Immature natural killer cell (primary cell): ENCODE measurements around the gene SLCO3A1. TPM values are rescaled to one million over a fixed set of nuclear protein-coding genes. Genes with fewer than 3 reads are reported as not detected.

Experiments used
- DNase-seq, 3 donors: peaks; one replicate each; pipeline ENCODE4 v3.0.0; 2022; ENCODE audit warnings: mixed read lengths in 1 of 3
- H3K27ac Mint-ChIP-seq, 6 donors: one replicate each; pipeline ENCODE4 v1.8.0; 2020; ENCODE audit warnings: mixed read lengths in 6 of 6, mild to moderate bottlenecking in 5 of 6, inconsistent platforms in 4 of 6, moderate library complexity in 3 of 6
- H3K27me3 Mint-ChIP-seq, 3 donors: one replicate each; pipeline ENCODE4 v1.8.0; 2020 to 2021; ENCODE audit warnings: low read depth in 3 of 3, mild to moderate bottlenecking in 3 of 3, mixed read lengths in 3 of 3, moderate library complexity in 3 of 3, inconsistent platforms in 1 of 3
- H3K36me3 Mint-ChIP-seq, 3 donors: one replicate each; pipeline ENCODE4 v1.8.0; 2020; ENCODE audit warnings: mixed read lengths in 3 of 3, inconsistent platforms in 2 of 3, mild to moderate bottlenecking in 2 of 3
- H3K4me1 Mint-ChIP-seq, 2 donors: one replicate each; pipeline ENCODE4 v1.8.0; 2020; ENCODE audit warnings: inconsistent platforms in 2 of 2, mild to moderate bottlenecking in 2 of 2, mixed read lengths in 2 of 2, moderate library complexity in 1 of 2
- H3K4me3 Mint-ChIP-seq, 5 donors: one replicate each; pipeline ENCODE4 v1.8.0; 2020; ENCODE audit warnings: mild to moderate bottlenecking in 5 of 5, mixed read lengths in 5 of 5, inconsistent platforms in 3 of 5, moderate library complexity in 3 of 5
- H3K9me3 Mint-ChIP-seq, 6 donors: one replicate each; pipeline ENCODE4 v1.8.0; 2020; ENCODE audit warnings: mild to moderate bottlenecking in 6 of 6, mixed read lengths in 6 of 6, inconsistent platforms in 4 of 6, moderate library complexity in 3 of 6
- polyA plus RNA-seq, 3 donors: library from polyadenylated mRNA; unstranded; fragments of 300-500 nt; fragmentation: Illumina TruSeq; gene quantifications; one replicate each; pipeline ENCODE4 v1.2.3, GENCODE V29; 2021

Gene SLCO3A1
- polyA plus RNA-seq, 3 donors from 2014 or later = 17.0 to 41.3 (median 30.2) TPM

DNA sequence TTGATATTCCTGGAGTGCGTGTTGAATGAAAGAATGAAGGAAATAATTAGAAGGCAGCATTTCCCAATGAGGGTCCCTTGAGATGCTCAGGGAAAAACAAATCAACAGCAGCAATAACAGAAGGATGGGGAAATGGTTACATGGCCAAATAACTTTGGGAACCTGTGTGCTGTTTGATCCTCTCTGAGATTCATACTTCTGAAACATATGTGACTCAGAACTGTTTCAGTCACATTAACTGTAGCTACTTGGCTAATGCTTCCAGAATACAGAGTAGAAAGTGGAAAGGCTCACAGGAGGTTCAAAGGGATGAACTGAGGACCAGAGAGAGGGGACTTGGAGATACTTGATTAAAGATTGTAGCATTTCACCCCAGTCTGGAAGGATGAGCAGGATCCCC is 258.2 kb downstream of the SLCO3A1 start:
- Mint-ChIP-seq H3K9me3 (no peaks in the 10 kb centered on the region), H3K27me3 (peaks cover 0 to 3% (median 1%) of the 10 kb centered on the region in 3 donors), H3K4me1 (peaks cover 2 to 8% of the 10 kb centered on the region in 2 donors), H3K4me3 (no peak overlapping the region), H3K27ac (no peak overlapping the region), H3K36me3 (peaks cover 0 to 6% (median 6%) of the 10 kb centered on the region in 3 donors)
- DNase-seq = no peak

DNA sequence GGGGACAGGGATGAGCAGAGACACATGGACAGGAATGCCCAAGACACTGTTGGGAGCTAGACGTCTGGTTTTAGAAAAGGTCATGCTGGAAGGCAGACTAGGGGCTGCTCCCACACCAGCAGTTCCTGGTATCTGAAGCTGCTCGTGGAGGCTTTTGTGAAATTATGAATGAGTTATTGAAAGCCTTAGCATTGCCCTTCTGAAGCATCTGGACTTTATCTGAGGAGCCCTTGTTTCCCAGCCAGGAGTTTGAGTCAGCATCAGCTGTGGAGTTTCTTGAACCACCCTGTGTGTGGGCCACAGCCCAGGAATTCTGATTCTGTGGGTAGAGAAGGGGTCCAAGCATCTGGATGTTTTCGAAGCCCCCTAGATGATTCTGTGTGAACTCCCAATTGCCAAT is 258.7 kb downstream of the SLCO3A1 start:
- Mint-ChIP-seq H3K27me3 (peaks cover 0 to 3% (median 1%) of the 10 kb centered on the region in 3 donors), H3K4me1 (peaks cover 2 to 8% of the 10 kb centered on the region in 2 donors), H3K4me3 (no peak overlapping the region), H3K9me3 (no peaks in the 10 kb centered on the region), H3K27ac (no peak overlapping the region), H3K36me3 (peaks cover 0 to 6% (median 6%) of the 10 kb centered on the region in 3 donors)
- DNase-seq = no peak

DNA sequence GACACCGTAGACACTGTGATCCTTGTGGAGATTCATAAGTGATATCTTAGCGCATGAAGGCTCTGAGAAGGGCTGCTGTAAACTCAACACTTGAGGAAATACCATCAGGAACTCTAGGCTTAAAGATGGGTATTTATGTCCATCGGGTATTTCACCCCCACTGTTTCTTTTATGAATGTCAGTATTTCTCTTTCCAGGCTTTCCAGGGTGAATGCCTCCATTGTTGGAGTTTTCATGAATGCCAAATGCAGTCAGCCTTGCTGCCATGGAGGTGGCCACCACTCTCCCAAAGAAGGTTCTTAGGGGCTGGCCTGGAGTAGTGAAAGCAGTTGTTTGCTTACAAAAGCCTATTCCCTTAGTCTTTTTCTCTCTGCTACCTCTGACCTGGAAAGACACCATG is 259.2 kb downstream of the SLCO3A1 start:
- no peak overlapping the region for H3K4me3 Mint-ChIP-seq

DNA sequence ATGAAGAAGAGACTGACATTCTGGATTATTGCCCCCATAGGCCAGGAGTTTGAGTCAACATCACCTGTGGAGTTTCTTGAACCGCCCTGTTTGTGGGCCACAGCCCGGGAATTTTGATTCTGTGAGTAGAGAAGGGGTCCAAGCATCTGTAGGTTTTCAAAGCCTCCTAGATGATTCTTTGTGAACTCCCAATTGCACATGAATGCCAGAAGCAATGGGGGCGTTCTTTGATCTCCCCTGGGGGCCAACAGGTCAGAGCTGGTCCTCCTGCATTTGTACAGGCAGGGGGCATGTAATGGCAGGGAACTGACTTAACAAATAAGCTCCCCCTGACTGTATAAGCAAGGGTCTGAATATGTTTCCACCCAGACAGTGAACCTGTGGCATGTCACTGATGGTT is 260.3 kb downstream of the SLCO3A1 start:
- Mint-ChIP-seq H3K27ac (no peak overlapping the region), H3K9me3 (no peaks in the 10 kb centered on the region), H3K4me1 (peaks cover 0 to 8% of the 10 kb centered on the region in 2 donors), H3K36me3 (peaks cover 0 to 6% (median 6%) of the 10 kb centered on the region in 3 donors), H3K27me3 (peaks cover 0 to 3% (median 1%) of the 10 kb centered on the region in 3 donors), H3K4me3 (no peak overlapping the region)
- no peak for DNase-seq

More for the DNA sequence above, 259.2 kb downstream of the SLCO3A1 start:
- DNase-seq = no peak
- Mint-ChIP-seq H3K4me1 (peaks cover 2 to 8% of the 10 kb centered on the region in 2 donors), H3K27me3 (peaks cover 0 to 3% (median 1%) of the 10 kb centered on the region in 3 donors), H3K36me3 (peaks cover 0 to 6% (median 6%) of the 10 kb centered on the region in 3 donors), H3K27ac (no peak overlapping the region), H3K9me3 (no peaks in the 10 kb centered on the region)

DNA sequence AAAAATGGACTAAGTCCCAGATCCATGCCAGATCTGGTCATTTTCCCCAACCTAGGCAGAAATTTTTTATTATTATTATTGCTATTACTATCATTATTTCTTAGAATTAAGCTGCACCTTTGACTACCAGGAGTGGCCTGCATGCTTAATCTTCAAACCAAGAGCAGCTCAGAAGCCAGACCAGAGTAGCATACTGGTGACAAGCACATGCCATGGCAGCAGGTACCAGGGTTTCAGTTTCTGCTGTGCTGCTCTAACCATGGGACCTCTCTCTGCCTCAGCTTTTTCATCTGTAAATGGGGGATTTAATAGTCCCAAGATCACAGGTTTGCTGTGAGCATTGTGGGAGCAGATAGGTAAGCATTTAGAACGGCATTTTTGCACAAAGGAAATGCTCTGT is 262.3 kb downstream of the SLCO3A1 start:
- H3K4me3 Mint-ChIP-seq = no peak overlapping the region
- no peak overlapping the region for H3K27ac Mint-ChIP-seq
- peaks cover 2 to 16% of the 10 kb centered on the region in 2 donors for H3K4me1 Mint-ChIP-seq
- H3K9me3 Mint-ChIP-seq = no peaks in the 10 kb centered on the region
- no peak for DNase-seq
- H3K27me3 Mint-ChIP-seq = peaks cover 1 to 2% (median 2%) of the 10 kb centered on the region in 3 donors
- peaks cover 4 to 13% (median 10%) of the 10 kb centered on the region in 3 donors for H3K36me3 Mint-ChIP-seq

DNA sequence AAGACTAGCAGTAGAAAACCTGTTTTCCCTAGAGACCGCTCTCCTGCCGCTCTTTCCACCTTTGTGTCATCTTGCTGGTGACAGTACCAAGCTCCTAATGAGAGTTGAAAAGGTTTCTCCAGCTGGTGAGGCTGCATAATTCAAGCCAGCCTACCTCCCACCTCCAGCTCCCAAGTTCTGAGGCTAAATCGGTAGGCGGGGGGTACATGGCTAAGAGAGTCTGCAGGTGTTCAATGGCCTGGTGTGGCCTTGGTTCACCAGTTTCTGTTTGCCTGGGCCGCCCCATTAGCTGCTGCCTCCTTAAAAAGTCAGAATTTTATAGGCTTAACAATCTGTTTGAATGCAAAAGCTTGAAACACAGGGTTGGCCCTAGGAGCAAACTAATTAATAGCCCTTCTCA is 262.8 kb downstream of the SLCO3A1 start:
- Mint-ChIP-seq H3K27ac (no peak overlapping the region), H3K27me3 (peaks cover under 1 to 2% (median 1%) of the 10 kb centered on the region in 3 donors), H3K4me1 (peaks cover 7 to 19% of the 10 kb centered on the region in 2 donors), H3K4me3 (no peak overlapping the region), H3K9me3 (peaks cover 0 to 1% (median under 1%) of the 10 kb centered on the region in 6 donors), H3K36me3 (peaks cover 9 to 18% (median 15%) of the 10 kb centered on the region in 3 donors)
- DNase-seq = no peak

DNA sequence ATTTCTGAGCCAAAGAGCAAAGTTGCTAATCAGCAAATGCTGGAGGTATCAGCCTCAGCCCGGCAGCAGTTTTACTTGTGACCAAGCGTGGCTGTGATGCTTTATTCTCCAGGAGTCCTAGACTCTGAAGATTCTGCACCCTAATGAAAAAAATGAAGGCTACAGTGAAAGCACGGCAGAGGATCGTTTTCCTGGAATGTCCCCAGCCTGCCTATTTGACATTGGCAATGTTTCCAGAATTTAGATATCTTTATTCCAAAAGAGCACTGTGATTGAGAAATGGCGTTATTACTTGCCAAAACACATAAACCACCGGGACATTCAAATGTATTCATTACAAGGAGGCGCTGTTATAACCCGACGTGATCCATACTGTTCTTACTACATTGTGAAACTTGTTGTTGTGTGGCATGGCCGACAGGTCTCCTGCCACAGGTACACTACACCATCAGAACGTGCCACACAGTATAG is 263.8 kb downstream of the SLCO3A1 start:
- H3K4me3 Mint-ChIP-seq = no peak overlapping the region
- H3K36me3 Mint-ChIP-seq = peaks cover 18 to 28% (median 24%) of the 10 kb centered on the region in 3 donors
- peaks cover 0 to 3% (median 3%) of the 10 kb centered on the region in 3 donors for H3K27me3 Mint-ChIP-seq
- peaks cover 0 to 10% (median 7%) of the 10 kb centered on the region in 6 donors for H3K9me3 Mint-ChIP-seq
- peaks cover 17 to 23% of the 10 kb centered on the region in 2 donors for H3K4me1 Mint-ChIP-seq
- no peak overlapping the region for H3K27ac Mint-ChIP-seq
- DNase-seq = no peak

DNA sequence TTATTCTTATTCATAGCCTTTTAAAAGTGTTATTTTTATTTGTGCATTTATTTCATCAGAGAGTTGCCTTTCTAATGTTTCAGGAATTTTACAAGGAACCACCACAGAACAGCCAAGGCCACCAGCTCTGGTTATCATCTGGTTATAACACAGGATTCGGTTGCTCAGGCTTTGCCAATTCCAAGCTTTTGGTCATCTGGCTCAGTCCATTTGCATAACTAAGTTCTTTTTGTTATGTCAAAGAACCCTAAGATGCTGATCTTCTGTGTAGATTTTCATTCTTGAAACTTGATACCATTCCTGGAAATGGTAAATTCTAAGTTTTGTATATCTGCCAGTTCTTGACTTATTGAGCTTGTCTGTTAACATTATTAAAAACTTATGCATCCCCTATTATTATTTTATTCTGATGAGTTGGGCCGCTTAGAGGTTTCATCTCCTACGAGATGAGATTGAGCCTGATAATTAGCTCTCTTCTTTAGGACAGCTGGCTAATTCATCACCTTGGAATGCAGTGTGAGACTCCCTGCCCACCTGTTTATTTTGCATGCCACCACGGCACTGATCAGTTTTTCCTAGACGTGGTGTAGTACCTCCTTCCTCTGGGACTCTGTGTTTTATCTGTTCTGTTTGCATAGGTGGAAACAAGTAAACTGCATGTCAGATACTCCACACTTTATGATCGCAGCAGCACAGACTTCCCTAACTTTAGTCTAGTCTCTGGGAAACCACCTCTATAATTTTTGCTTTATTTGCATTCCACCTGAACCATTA is 264.8 kb downstream of the SLCO3A1 start:
- Mint-ChIP-seq H3K36me3 (peaks cover 24 to 35% (median 31%) of the 10 kb centered on the region in 3 donors), H3K4me1 (peaks cover 22 to 29% of the 10 kb centered on the region in 2 donors), H3K27me3 (peaks cover 3% of the 10 kb centered on the region in 3 donors), H3K9me3 (peaks cover 0 to 14% (median 11%) of the 10 kb centered on the region in 6 donors), H3K27ac (no peak overlapping the region), H3K4me3 (no peak overlapping the region)
- no peak for DNase-seq

DNA sequence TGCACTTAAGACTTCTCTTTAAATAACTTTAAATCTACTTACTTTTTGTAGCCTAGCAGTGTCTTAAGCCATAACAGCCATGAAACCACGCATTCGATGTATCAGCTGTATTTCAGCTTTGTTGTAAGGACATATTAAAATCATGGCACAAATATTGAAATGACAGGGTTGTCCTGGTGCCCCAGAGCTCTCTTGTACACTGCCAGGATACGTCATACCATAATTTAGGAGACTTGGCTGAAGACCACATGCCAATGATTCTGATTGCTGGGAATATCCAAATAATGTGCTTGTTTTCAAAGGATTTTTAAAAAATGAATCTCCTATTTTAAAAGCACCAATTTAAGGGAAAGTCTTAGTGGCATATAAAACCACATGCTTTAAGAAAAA is 265.4 kb downstream of the SLCO3A1 start:
- peaks cover 24 to 34% of the 10 kb centered on the region in 2 donors for H3K4me1 Mint-ChIP-seq
- H3K27ac Mint-ChIP-seq = no peak overlapping the region
- H3K27me3 Mint-ChIP-seq = peaks cover 3% of the 10 kb centered on the region in 3 donors
- no peak overlapping the region for H3K4me3 Mint-ChIP-seq
- peaks cover 29 to 41% (median 37%) of the 10 kb centered on the region in 3 donors for H3K36me3 Mint-ChIP-seq
- DNase-seq = no peak
- H3K9me3 Mint-ChIP-seq = peaks cover 0 to 14% (median 12%) of the 10 kb centered on the region in 6 donors

DNA sequence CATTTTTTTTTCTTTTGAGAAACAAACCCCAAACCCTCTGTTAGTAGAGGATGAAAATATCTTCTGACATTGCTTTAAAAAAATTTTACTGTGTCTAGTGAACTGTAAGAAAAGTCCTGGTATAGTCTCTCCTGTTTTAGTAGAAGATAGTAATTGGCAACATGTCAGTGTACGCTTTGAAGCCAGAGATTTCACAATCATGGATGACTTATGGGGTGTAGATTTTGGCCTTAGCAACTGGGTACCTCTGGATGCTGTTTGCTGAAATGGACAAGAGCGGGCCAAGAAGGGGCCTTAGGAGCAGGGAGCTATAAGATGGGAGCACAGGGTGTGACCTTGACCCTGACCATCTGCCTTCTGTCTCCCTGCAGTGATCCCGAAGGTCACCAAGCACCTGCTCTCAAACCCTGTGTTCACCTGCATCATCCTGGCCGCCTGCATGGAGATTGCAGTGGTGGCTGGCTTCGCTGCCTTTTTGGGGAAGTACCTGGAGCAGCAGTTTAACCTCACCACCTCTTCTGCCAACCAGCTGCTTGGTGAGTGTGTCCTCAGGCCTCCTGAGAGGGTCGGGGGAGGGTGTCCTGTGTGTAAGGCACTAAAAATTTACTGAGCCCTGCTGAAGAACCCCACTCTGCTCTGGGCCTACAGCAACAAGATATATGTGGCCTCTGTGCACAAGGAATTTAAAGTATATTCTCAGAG is 266.7 kb downstream of the SLCO3A1 start:
- Mint-ChIP-seq H3K4me1 (peaks cover 31 to 42% of the 10 kb centered on the region in 2 donors), H3K36me3 (peaks cover 30 to 43% (median 38%) of the 10 kb centered on the region in 3 donors), H3K27ac (peak overlapping the region in 2 of 6 donors; percentile 14 to 18)

DNA sequence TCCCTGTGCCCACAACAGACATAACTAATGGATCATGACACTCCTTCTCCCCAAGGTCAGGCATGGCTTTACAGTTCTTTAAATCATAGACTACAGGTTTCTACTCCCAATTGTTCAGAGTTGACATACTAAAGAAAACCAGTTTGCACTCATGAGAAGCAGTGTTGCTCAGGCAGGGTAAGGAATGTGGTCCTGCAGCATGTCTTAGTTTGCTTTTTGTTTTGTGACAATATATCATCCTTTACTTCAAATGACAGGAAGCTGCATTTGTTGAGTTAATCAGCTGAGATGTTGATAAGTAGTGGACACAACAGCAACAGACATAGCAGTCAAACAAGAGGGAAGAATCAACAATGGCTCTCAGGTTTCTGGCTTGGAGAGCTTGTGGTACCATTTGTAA is 267.5 kb downstream of the SLCO3A1 start:
- Mint-ChIP-seq H3K9me3 (peaks cover 0 to 14% (median 12%) of the 10 kb centered on the region in 6 donors), H3K27me3 (peaks cover 3% of the 10 kb centered on the region in 3 donors), H3K27ac (peak overlapping the region; percentile 11 to 67 (median 24)), H3K4me3 (no peak overlapping the region), H3K4me1 (peaks cover 31 to 42% of the 10 kb centered on the region in 2 donors), H3K36me3 (peaks cover 30 to 48% (median 38%) of the 10 kb centered on the region in 3 donors)
- no peak for DNase-seq

More for the DNA sequence above, 266.7 kb downstream of the SLCO3A1 start:
- no peak for DNase-seq
- Mint-ChIP-seq H3K4me3 (no peak overlapping the region), H3K9me3 (peaks cover 0 to 14% (median 12%) of the 10 kb centered on the region in 6 donors), H3K27me3 (peaks cover 3% of the 10 kb centered on the region in 3 donors)

DNA sequence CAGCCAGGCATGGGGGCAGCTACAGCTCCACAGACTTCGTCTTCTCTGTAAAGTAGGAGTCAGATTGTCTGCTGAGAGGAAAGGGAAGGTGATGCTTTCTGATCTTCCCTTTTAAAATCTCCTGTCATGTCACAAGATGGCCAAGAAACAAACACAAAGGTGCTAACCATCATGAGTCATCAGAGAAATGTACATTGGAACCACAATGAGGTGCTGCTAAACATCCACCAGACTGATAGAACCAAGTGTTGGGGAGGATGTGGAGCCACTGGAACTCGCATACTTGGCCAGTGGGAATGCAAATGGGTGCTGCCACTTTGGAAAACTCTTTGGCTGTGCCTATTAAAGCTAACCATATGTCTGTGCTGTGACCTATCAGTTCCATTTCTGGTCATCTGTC is 268.8 kb downstream of the SLCO3A1 start:
- H3K36me3 Mint-ChIP-seq = peaks cover 33 to 60% (median 47%) of the 10 kb centered on the region in 3 donors
- H3K27me3 Mint-ChIP-seq = peaks cover 3% of the 10 kb centered on the region in 3 donors
- H3K27ac Mint-ChIP-seq = peak overlapping the region; percentile 57 to 87 (median 68)
- peaks cover 0 to 14% (median 12%) of the 10 kb centered on the region in 6 donors for H3K9me3 Mint-ChIP-seq
- H3K4me1 Mint-ChIP-seq = peaks cover 31 to 42% of the 10 kb centered on the region in 2 donors
- DNase-seq = peak in 1 of 3 donors; percentile 15
- no peak overlapping the region for H3K4me3 Mint-ChIP-seq

DNA sequence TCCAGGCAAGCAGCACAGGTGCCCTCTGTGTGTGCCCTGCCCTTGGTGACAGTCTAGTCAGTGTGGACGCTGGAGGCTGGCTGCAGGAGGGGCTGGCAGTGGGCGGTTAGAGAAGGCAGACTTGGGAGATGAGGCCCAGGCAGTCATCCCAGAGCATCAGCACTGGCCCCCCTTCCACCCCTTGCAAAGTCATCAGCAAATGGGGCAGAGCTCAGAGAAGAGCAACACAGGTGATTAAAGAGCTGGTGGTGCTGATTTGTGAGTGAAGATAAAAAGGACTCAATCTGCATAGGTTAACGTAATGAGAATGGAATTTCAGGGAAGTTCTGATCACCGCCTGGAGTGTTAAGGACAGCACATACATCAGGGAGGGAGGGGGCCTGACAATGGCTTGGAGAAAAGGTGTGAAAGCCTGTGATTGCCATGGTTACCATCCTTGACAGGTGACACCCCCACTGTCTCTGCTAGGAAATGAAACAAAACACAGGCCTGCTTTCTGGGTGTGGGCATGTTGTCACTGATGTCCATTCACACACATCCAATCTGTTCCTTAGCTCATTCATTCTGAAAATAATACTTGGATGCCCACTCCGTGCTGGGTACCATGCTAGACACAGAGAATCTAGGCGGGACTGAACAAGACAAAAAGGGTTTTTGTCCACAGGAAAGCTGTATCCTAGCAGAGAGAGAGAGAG is 270.6 kb downstream of the SLCO3A1 start:
- Mint-ChIP-seq H3K9me3 (peaks cover 0 to 14% (median 12%) of the 10 kb centered on the region in 6 donors), H3K27me3 (peaks cover 3% of the 10 kb centered on the region in 3 donors), H3K36me3 (peaks cover 39 to 70% (median 60%) of the 10 kb centered on the region in 3 donors), H3K4me3 (no peak overlapping the region), H3K4me1 (peaks cover 32 to 42% of the 10 kb centered on the region in 2 donors), H3K27ac (peak overlapping the region in 1 of 6 donors; percentile 59)
- DNase-seq = no peak
